ENCODE measurements around the gene NDUFS2.

Gene NDUFS2

GRCh38 chr1:161196111-161196510, 6.1 kb upstream of the NDUFS2 start:
- no peak for DNase-seq

- peak in 4 of 14 donors; percentile 4 to 44 (median 30) for DNase-seq
Observed at GRCh38 chr1:161196521-161197451, 5.4 kb upstream of the NDUFS2 start.

- peak in 2 of 14 donors; percentile 21 to 38 for DNase-seq
Observed at GRCh38 chr1:161197560-161198193, 4.5 kb upstream of the NDUFS2 start.

- DNase-seq, result peak in 9 of 14 donors; percentile 27 to 73 (median 54)
Observed at GRCh38 chr1:161198194-161198896, 3.8 kb upstream of the NDUFS2 start.

GRCh38 chr1:161198897-161199431, 3.2 kb upstream of the NDUFS2 start, which contains the start of gene ADAMTS4:
Gene ADAMTS4 (minus strand): TSS chr1:161199054. CDS start chr1:161198627, 427 bp downstream.
- peak in 12 of 14 donors; percentile 13 to 85 (median 73) for DNase-seq

GRCh38 chr1:161199506-161200139, 2.5 kb upstream of the NDUFS2 start:
- DNase-seq, result peak in 5 of 14 donors; percentile 33 to 72 (median 40)

GRCh38 chr1:161200421-161200991, 1.7 kb upstream of the NDUFS2 start:
- peak in 12 of 14 donors; percentile 6 to 90 (median 71) for DNase-seq

GRCh38 chr1:161200992-161201835, 953 bp upstream of the NDUFS2 start:
- peak in 8 of 14 donors; percentile 57 to 76 (median 66) for DNase-seq

- no peak for DNase-seq
Observed at GRCh38 chr1:161206411-161207140, 4.4 kb downstream of the NDUFS2 start.

- no peak for DNase-seq
Observed at GRCh38 chr1:161207173-161207572, 5.0 kb downstream of the NDUFS2 start.

- peak in 11 of 14 donors; percentile 11 to 69 (median 38) for DNase-seq
Observed at GRCh38 chr1:161209790-161210409, 7.7 kb downstream of the NDUFS2 start.

GRCh38 chr1:161214369-161214768, 12.2 kb downstream of the NDUFS2 start:
- DNase-seq, result no peak

GRCh38 chr1:161215076-161215475, 12.9 kb downstream of the NDUFS2 start, which contains the start of gene FCER1G:
Gene FCER1G (plus strand): TSS chr1:161215295. CDS start chr1:161215322, 27 bp downstream.
- peak in 6 of 14 donors; percentile 10 to 36 (median 23) for DNase-seq

- DNase-seq, result peak in 3 of 14 donors; percentile 9 to 15 (median 15)
Observed at GRCh38 chr1:161216945-161217712, 15.0 kb downstream of the NDUFS2 start.

GRCh38 chr1:161217831-161218230, 15.7 kb downstream of the NDUFS2 start:
- no peak for DNase-seq

GRCh38 chr1:161218301-161219077, 16.3 kb downstream of the NDUFS2 start:
- no peak for DNase-seq
